Measurements from ENCODE around the gene PRKAR1B. TPM values are rescaled to one million over a fixed set of nuclear protein-coding genes. Genes with fewer than 3 reads are reported as not detected.

The PRKAR1B gene
- total and polyA plus RNA-seq, 2 donors (not counting 1 experiment from before 2014, with no cell fraction given) = 4.5 to 8.6 TPM

- Histone ChIP-seq H3K27ac (ENCODE audit: low read length in 2 of 2) (no peak overlapping the region), H3K4me1 (ENCODE audit: control insufficient read depth in 2 of 2, insufficient read depth in 2 of 2, low read length in 2 of 2) (peaks cover 12 to 17% of the 10 kb centered on the region in 2 donors), H3K27me3 (replicated peaks in 1 of 4; ENCODE audit: control extremely low read depth in 1 of 4, control insufficient read depth in 3 of 4, insufficient read depth in 4 of 4, low read length in 3 of 4) (no peaks in the 10 kb centered on the region), H2AFZ (ENCODE audit: insufficient read depth, low read depth, low read length, poor library complexity, severe bottlenecking) (no peak overlapping the region), H3K4me3 (ENCODE audit: control extremely low read depth in 1 of 5, extremely low read depth in 1 of 5, insufficient read depth in 1 of 5, low read depth in 2 of 5, low read length in 4 of 5) (no peak overlapping the region), H3K9me3 (ENCODE audit: control extremely low read depth in 1 of 3, control insufficient read depth in 2 of 3, insufficient read depth in 1 of 3, low read length in 2 of 3) (peaks cover 0 to 22% (median 0%) of the 10 kb centered on the region in 3 donors), H4K20me1 (ENCODE audit: control insufficient read depth, insufficient read depth, low read length, poor library complexity, severe bottlenecking) (no peaks in the 10 kb centered on the region), H3K79me2 (ENCODE audit: control insufficient read depth, insufficient read depth, low read length) (no peaks in the 10 kb centered on the region), H3K4me2 (replicated peaks; ENCODE audit: low read depth, low read length, poor library complexity, severe bottlenecking) (no peak overlapping the region), H3K9ac (ENCODE audit: low read length) (no peak overlapping the region), H3K36me3 (replicated peaks in 1 of 2; ENCODE audit: control extremely low read depth in 1 of 2, control insufficient read depth in 1 of 2, extremely low read depth in 1 of 2, insufficient read depth in 2 of 2, low read length in 1 of 2) (no peaks in the 10 kb centered on the region)
- intact Hi-C loops (cut with micrococcal nuclease) = no loop called here
- Mint-ChIP-seq H3K4me1 (peaks cover 17% of the 10 kb centered on the region), H3K9me3 (ENCODE audit: insufficient read depth) (peaks cover 8% of the 10 kb centered on the region), H3K27me3 (no peaks in the 10 kb centered on the region), H3K4me3 (no peak overlapping the region), H3K27ac (no peak overlapping the region)
- POLR2A ChIA-PET = no interaction called here
- no peak for TF ChIP-seq EZH2 (IDR thresholded peaks at IDR 0.05; ENCODE audit: borderline replicate concordance, insufficient read depth, low read depth, low read length, poor library complexity, severe bottlenecking)
- TF ChIP-seq CTCF (IDR thresholded peaks at IDR 0.05) = no peak
- WGBS (ENCODE audit: insufficient coverage) = 98% methylated on average over 30 of the region's 30 CpGs
- no peak for ATAC-seq (ENCODE audit: low read depth)
- CTCF ChIA-PET = no interaction called here
- no peak for DNase-seq
These were observed 137.1 kb downstream of the PRKAR1B start for GRCh38 chr7:589781-590575.

- no peaks in the 10 kb centered on the region for H4K20me1 ChIP-seq (ENCODE audit: control insufficient read depth, insufficient read depth, low read length, poor library complexity, severe bottlenecking)
- Mint-ChIP-seq H3K27me3 (no peaks in the 10 kb centered on the region), H3K4me1 (peaks cover 5% of the 10 kb centered on the region), H3K4me3 (no peak overlapping the region), H3K9me3 (ENCODE audit: insufficient read depth) (peaks cover 8% of the 10 kb centered on the region), H3K27ac (no peak overlapping the region)
- no peak for ATAC-seq (ENCODE audit: low read depth)
- DNase-seq = no peak
- H3K27me3 ChIP-seq (replicated peaks in 1 of 4; ENCODE audit: control extremely low read depth in 1 of 4, control insufficient read depth in 3 of 4, insufficient read depth in 4 of 4, low read length in 3 of 4) = no peaks in the 10 kb centered on the region
- no peaks in the 10 kb centered on the region for H3K36me3 ChIP-seq (replicated peaks in 1 of 2; ENCODE audit: control extremely low read depth in 1 of 2, control insufficient read depth in 1 of 2, extremely low read depth in 1 of 2, insufficient read depth in 2 of 2, low read length in 1 of 2)
- 100% methylated on average over 12 of the region's 12 CpGs for WGBS (ENCODE audit: insufficient coverage)
- no peak overlapping the region for H3K27ac ChIP-seq (ENCODE audit: low read length in 2 of 2)
- no peaks in the 10 kb centered on the region for H3K79me2 ChIP-seq (ENCODE audit: control insufficient read depth, insufficient read depth, low read length)
- ChIA-PET POLR2A (no interaction called here), CTCF (no interaction called here)
- H2AFZ ChIP-seq (ENCODE audit: insufficient read depth, low read depth, low read length, poor library complexity, severe bottlenecking) = no peak overlapping the region
- H3K9ac ChIP-seq (ENCODE audit: low read length) = no peak overlapping the region
- H3K4me2 ChIP-seq (replicated peaks; ENCODE audit: low read depth, low read length, poor library complexity, severe bottlenecking) = no peak overlapping the region
- no peak overlapping the region for H3K4me3 ChIP-seq (ENCODE audit: control extremely low read depth in 1 of 5, extremely low read depth in 1 of 5, insufficient read depth in 1 of 5, low read depth in 2 of 5, low read length in 4 of 5)
- intact Hi-C loops (cut with micrococcal nuclease) = no loop called here
- peaks cover 0 to 2% of the 10 kb centered on the region in 2 donors for H3K4me1 ChIP-seq (ENCODE audit: control insufficient read depth in 2 of 2, insufficient read depth in 2 of 2, low read length in 2 of 2)
- H3K9me3 ChIP-seq (ENCODE audit: control extremely low read depth in 1 of 3, control insufficient read depth in 2 of 3, insufficient read depth in 1 of 3, low read length in 2 of 3) = peaks cover 0 to 28% (median 0%) of the 10 kb centered on the region in 3 donors
- TF ChIP-seq EZH2 (IDR thresholded peaks at IDR 0.05; ENCODE audit: borderline replicate concordance, insufficient read depth, low read depth, low read length, poor library complexity, severe bottlenecking) (no peak), CTCF (IDR thresholded peaks at IDR 0.05) (no peak)
These were observed 139.3 kb downstream of the PRKAR1B start for GRCh38 chr7:587767-588166.

Measured in B cell (primary cell).